ENCODE data around the gene R3HDM2.
"Not testable (repeated sequence)": the region's sequence is repeated elsewhere in the genome, so short reads cannot be mapped to it uniquely, and the experiment has no call there.

The R3HDM2 gene

GRCh38 chr12:57336299-57336698 is 94.5 kb downstream of the R3HDM2 start:
- not testable (repeated sequence) for DNase-seq (ENCODE audit: low read depth in 2 of 2, low spot score in 1 of 2)

- DNase-seq (ENCODE audit: low read depth in 2 of 2, low spot score in 1 of 2) = no peak
These were observed 96.6 kb downstream of the R3HDM2 start for GRCh38 chr12:57334219-57334618.

- DNase-seq (ENCODE audit: low read depth in 2 of 2, low spot score in 1 of 2) = no peak
These were observed 98.1 kb downstream of the R3HDM2 start for GRCh38 chr12:57332646-57333312.

GRCh38 chr12:57330992-57331391 is 99.9 kb downstream of the R3HDM2 start:
- DNase-seq (ENCODE audit: low read depth in 2 of 2, low spot score in 1 of 2) = no peak

GRCh38 chr12:57329219-57329618 is 101.6 kb downstream of the R3HDM2 start:
- DNase-seq (ENCODE audit: low read depth in 2 of 2, low spot score in 1 of 2) = no peak

GRCh38 chr12:57325395-57325794 is 105.4 kb downstream of the R3HDM2 start:
- DNase-seq (ENCODE audit: low read depth in 2 of 2, low spot score in 1 of 2) = no peak

- DNase-seq (ENCODE audit: low read depth in 2 of 2, low spot score in 1 of 2) = no peak
These were observed 107.4 kb downstream of the R3HDM2 start for GRCh38 chr12:57323416-57323815.

GRCh38 chr12:57320639-57321038 is 110.2 kb downstream of the R3HDM2 start:
- no peak for DNase-seq (ENCODE audit: low read depth in 2 of 2, low spot score in 1 of 2)

- DNase-seq (ENCODE audit: low read depth in 2 of 2, low spot score in 1 of 2) = no peak
These were observed 111.0 kb downstream of the R3HDM2 start for GRCh38 chr12:57319678-57320469.

GRCh38 chr12:57315681-57316080 is 115.2 kb downstream of the R3HDM2 start:
- no peak for DNase-seq (ENCODE audit: low read depth in 2 of 2, low spot score in 1 of 2)

- not testable (repeated sequence) for DNase-seq (ENCODE audit: low read depth in 2 of 2, low spot score in 1 of 2)
These were observed 118.6 kb downstream of the R3HDM2 start for GRCh38 chr12:57312287-57312686.

GRCh38 chr12:57309420-57309819 is 121.4 kb downstream of the R3HDM2 start:
- no peak for DNase-seq (ENCODE audit: low read depth in 2 of 2, low spot score in 1 of 2)

- no peak for DNase-seq (ENCODE audit: low read depth in 2 of 2, low spot score in 1 of 2)
These were observed 129.8 kb downstream of the R3HDM2 start for GRCh38 chr12:57300961-57301584.

- no peak for DNase-seq (ENCODE audit: low read depth in 2 of 2, low spot score in 1 of 2)
These were observed 131.3 kb downstream of the R3HDM2 start for GRCh38 chr12:57299514-57300016.

GRCh38 chr12:57296291-57296690 is 134.6 kb downstream of the R3HDM2 start:
- no peak for DNase-seq (ENCODE audit: low read depth in 2 of 2, low spot score in 1 of 2)

GRCh38 chr12:57282073-57282472 is 148.8 kb downstream of the R3HDM2 start:
- DNase-seq (ENCODE audit: low read depth in 2 of 2, low spot score in 1 of 2) = not testable (repeated sequence)

GRCh38 chr12:57280211-57281062 is 150.4 kb downstream of the R3HDM2 start:
- DNase-seq (ENCODE audit: low read depth in 2 of 2, low spot score in 1 of 2) = peak; percentile 25 to 39

GRCh38 chr12:57278465-57279381 is 152.1 kb downstream of the R3HDM2 start:
- no peak for DNase-seq (ENCODE audit: low read depth in 2 of 2, low spot score in 1 of 2)

GRCh38 chr12:57276935-57277563 is 153.8 kb downstream of the R3HDM2 start:
- DNase-seq (ENCODE audit: low read depth in 2 of 2, low spot score in 1 of 2) = no peak

Measured in stimulated activated CD8-positive, alpha-beta memory T cell treated with anti-CD3 and anti-CD28 coated beads, Interleukin-4, amount 100 ng/mL, for 1 hour (primary cell).